Smooth muscle cell (in vitro differentiated cells): ENCODE data around the gene FAM193A. TPM values are rescaled to one million over a fixed set of nuclear protein-coding genes. Genes with fewer than 3 reads are reported as not detected.

ENCODE experiments used
- DNase-seq: peaks from one replicate; lab custom pipeline; 2025; ENCODE audit not compliant: unreplicated experiment; lab: John Stamatoyannopoulos, UW
- H2AFZ ChIP-seq: fragments of 200-600 bp; sonication (generic); 2 replicates; pipeline ENCODE4 v1.6.0; 2016; ENCODE audit warnings: antibody characterized with exemption, low read depth, mild to moderate bottlenecking
- H3F3A ChIP-seq: fragments of 200-600 bp; sonication (generic); 2 replicates; pipeline ENCODE4 v1.6.0; 2017; ENCODE audit warnings: antibody characterized with exemption, low read depth
- H3K27ac ChIP-seq: fragments of 200-600 bp; sonication (generic); 2 replicates; pipeline ENCODE4 v1.5.1; 2016; ENCODE audit warnings: low read depth, mild to moderate bottlenecking
- H3K27me3 ChIP-seq: fragments of 200-600 bp; sonication (generic); 2 replicates; pipeline ENCODE4 v1.6.1; 2016; ENCODE audit warnings: low read depth, mild to moderate bottlenecking
- H3K36me3 ChIP-seq: fragments of 200-600 bp; sonication (generic); 2 replicates; pipeline ENCODE4 v1.5.1; 2016; ENCODE audit warnings: low read depth
- H3K4me1 ChIP-seq: fragments of 200-600 bp; sonication (generic); 2 replicates; pipeline ENCODE4 v1.5.1; 2016; ENCODE audit warnings: low read depth
- H3K4me2 ChIP-seq: fragments of 200-600 bp; sonication (generic); 2 replicates; pipeline ENCODE4 v1.6.0; 2016; ENCODE audit warnings: mild to moderate bottlenecking
- H3K4me3 ChIP-seq: fragments of 200-600 bp; sonication (generic); 2 replicates; pipeline ENCODE4 v1.5.1; 2016; ENCODE audit warnings: mild to moderate bottlenecking
- H3K79me2 ChIP-seq: fragments of 200-600 bp; sonication (generic); 2 replicates; pipeline ENCODE4 v1.6.0; 2016; ENCODE audit warnings: low read depth, mild to moderate bottlenecking
- H3K9ac ChIP-seq: fragments of 200-600 bp; sonication (generic); 2 replicates; pipeline ENCODE4 v1.6.0; 2016; ENCODE audit warnings: low read depth
- H3K9me3 ChIP-seq: fragments of 200-600 bp; sonication (generic); replicated peaks from 2 replicates; pipeline ENCODE4 v1.5.1; 2016; ENCODE audit warnings: low read depth
- H4K20me1 ChIP-seq: fragments of 200-600 bp; sonication (generic); 2 replicates; pipeline ENCODE4 v1.6.0; 2016; ENCODE audit warnings: low read depth
- WGBS: methylation state at CpG from one replicate; pipeline ENCODE4 v1.1.7; 2016; ENCODE audit warnings: low lambda C conversion rate; 5-methylcytosine and 5-hydroxymethylcytosine counted together
- polyA plus RNA-seq: library from polyadenylated mRNA; unstranded; fragments of >200 nt; fragmentation: Nextera tagmentation; extraction: Ambion mirVana; gene quantifications from 2 replicates; pipeline ENCODE4 v1.2.1, GENCODE V29; 2016
- total RNA-seq: library from RNA; depleted of rRNA; stranded (reverse); fragments of >200 nt; gene quantifications from 2 replicates; pipeline ENCODE4 v1.2.3, GENCODE V29; 2014
- TF ChIP-seq, protein P1 (sequence below): fragments of 200-600 bp; sonication (generic); IDR thresholded peaks from 2 replicates; pipeline ENCODE4 v1.5.1; 2017; ENCODE audit warnings: borderline replicate concordance, mild to moderate bottlenecking, antibody characterized with exemption; ENCODE audit not compliant: insufficient read depth, poor library complexity, severe bottlenecking

The FAM193A gene
- total and polyA plus RNA-seq, 2 experiments from 2014 or later = 8.3 to 12.2 TPM

DNA sequence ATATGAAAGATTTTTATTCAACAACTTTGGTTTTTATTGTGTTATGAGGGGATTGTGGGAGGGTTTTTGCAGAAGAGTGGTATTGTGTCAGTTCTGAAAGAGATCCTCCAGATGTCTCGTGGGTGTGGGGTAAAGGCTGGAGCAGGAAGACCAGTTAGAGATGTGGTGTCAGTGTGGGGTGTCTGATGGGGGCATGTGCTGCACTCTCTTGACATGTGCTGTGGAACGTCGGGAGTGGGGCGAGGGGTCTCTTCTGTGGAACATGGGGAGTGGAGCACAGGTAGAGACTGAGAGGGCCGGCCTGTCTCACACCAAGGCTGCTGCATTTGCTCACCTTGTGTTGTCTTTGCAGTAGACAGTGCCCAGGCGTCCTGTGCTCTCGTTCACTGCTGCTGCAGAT lies 37.6 kb downstream of the FAM193A start:
- no peaks in the 10 kb centered on the region for H3F3A ChIP-seq
- peaks cover 100% of the 10 kb centered on the region for H4K20me1 ChIP-seq
- no peak overlapping the region for H3K9ac ChIP-seq
- H3K4me3 ChIP-seq = no peak overlapping the region
- DNase-seq = no peak
- TF ChIP-seq, protein P1, sequence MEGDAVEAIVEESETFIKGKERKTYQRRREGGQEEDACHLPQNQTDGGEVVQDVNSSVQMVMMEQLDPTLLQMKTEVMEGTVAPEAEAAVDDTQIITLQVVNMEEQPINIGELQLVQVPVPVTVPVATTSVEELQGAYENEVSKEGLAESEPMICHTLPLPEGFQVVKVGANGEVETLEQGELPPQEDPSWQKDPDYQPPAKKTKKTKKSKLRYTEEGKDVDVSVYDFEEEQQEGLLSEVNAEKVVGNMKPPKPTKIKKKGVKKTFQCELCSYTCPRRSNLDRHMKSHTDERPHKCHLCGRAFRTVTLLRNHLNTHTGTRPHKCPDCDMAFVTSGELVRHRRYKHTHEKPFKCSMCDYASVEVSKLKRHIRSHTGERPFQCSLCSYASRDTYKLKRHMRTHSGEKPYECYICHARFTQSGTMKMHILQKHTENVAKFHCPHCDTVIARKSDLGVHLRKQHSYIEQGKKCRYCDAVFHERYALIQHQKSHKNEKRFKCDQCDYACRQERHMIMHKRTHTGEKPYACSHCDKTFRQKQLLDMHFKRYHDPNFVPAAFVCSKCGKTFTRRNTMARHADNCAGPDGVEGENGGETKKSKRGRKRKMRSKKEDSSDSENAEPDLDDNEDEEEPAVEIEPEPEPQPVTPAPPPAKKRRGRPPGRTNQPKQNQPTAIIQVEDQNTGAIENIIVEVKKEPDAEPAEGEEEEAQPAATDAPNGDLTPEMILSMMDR = no peak
- no peak overlapping the region for H3K4me2 ChIP-seq
- peaks cover 100% of the 10 kb centered on the region for H3K79me2 ChIP-seq
- H2AFZ ChIP-seq = no peak overlapping the region
- H3K27ac ChIP-seq = no peak overlapping the region
- H3K9me3 ChIP-seq = no peaks in the 10 kb centered on the region
- no peaks in the 10 kb centered on the region for H3K36me3 ChIP-seq
- H3K27me3 ChIP-seq = no peaks in the 10 kb centered on the region
- H3K4me1 ChIP-seq = no peaks in the 10 kb centered on the region
- WGBS = 92% methylated on average over 7 of the region's 7 CpGs

DNA sequence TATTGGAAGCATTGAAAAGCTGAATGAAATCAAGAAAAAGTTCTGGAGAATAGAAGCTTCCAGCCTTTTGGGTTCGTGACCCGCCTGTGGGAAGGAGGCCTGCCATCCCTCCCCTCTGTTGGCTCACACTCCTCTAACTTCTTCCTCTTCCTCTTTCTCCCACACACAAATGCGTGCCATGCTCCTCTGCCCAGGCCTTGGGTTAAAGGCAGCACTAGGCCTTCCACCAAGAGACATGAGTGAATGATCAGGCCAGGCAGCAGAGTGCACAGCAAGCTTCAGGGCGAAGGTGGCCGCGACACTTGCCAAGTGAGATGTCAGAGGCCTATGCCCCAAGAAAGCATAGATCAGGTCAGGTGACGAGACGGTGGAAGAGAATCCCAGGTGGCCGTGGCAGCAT lies 38.4 kb downstream of the FAM193A start:
- peaks cover 100% of the 10 kb centered on the region for H3K79me2 ChIP-seq
- H3K4me1 ChIP-seq = no peaks in the 10 kb centered on the region
- DNase-seq = no peak
- H3K4me3 ChIP-seq = no peak overlapping the region
- H3K4me2 ChIP-seq = no peak overlapping the region
- H3K27ac ChIP-seq = no peak overlapping the region
- H3K36me3 ChIP-seq = no peaks in the 10 kb centered on the region
- TF ChIP-seq, protein P1 = no peak
- H3F3A ChIP-seq = no peaks in the 10 kb centered on the region
- H3K9ac ChIP-seq = no peak overlapping the region
- peaks cover 100% of the 10 kb centered on the region for H4K20me1 ChIP-seq
- no peaks in the 10 kb centered on the region for H3K9me3 ChIP-seq
- no peak overlapping the region for H2AFZ ChIP-seq
- H3K27me3 ChIP-seq = no peaks in the 10 kb centered on the region
- WGBS = 99% methylated on average over 9 of the region's 9 CpGs

DNA sequence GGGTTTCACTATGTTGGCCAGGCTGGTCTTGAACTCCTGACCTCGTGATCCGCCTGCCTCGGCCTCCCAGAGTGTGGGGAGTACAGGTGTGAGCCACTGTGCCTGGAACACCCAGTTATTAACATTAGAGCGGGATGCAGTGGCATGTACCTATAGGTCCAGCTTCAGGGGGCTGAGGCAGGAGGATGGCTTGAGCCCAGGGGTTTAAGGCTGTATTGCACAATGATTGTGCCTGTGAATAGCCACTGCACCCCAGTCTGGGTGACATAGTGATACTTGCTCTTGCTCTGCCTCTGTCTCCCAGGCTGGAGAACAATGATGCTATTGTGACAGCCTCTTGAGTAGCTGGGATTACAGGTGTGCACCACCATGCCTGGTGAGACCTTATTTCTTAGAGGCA lies 39.8 kb downstream of the FAM193A start:
- Histone ChIP-seq H3K9ac (no peak overlapping the region), H3K4me1 (no peaks in the 10 kb centered on the region), H3K9me3 (no peaks in the 10 kb centered on the region), H3F3A (no peaks in the 10 kb centered on the region), H3K4me2 (no peak overlapping the region), H3K4me3 (no peak overlapping the region), H3K36me3 (no peaks in the 10 kb centered on the region), H4K20me1 (peaks cover 99% of the 10 kb centered on the region), H3K79me2 (peaks cover 99% of the 10 kb centered on the region), H2AFZ (no peak overlapping the region), H3K27me3 (no peaks in the 10 kb centered on the region), H3K27ac (no peak overlapping the region)
- TF ChIP-seq, protein P1 = no peak
- DNase-seq = no peak
- WGBS = 91% methylated on average over 4 of the region's 4 CpGs

DNA sequence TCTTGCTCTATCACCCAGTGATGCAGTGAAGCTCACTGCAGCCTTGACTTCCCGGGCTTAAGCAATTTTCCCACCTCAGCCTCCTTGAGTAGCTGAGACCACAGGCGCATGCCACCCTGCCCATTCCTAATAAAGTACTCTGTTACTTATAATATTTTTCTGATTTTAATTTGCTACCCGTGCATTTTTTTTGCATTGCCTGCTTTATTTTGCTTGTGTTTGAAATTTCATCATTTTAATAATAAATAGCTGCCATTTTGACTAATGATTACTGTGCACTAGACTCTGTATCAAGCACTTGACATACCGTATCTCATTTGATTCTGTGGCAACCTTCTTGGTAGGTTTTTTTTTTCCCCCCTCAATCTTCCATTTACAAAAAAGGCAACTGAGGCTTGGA lies 41.7 kb downstream of the FAM193A start:
- Histone ChIP-seq H3K4me2 (no peak overlapping the region), H3K9ac (no peak overlapping the region), H3K4me3 (no peak overlapping the region), H4K20me1 (peaks cover 99% of the 10 kb centered on the region), H3K79me2 (peaks cover 99% of the 10 kb centered on the region), H2AFZ (no peak overlapping the region), H3K27me3 (no peaks in the 10 kb centered on the region), H3F3A (peaks cover 2% of the 10 kb centered on the region), H3K27ac (no peak overlapping the region), H3K4me1 (peaks cover 2% of the 10 kb centered on the region), H3K36me3 (no peaks in the 10 kb centered on the region), H3K9me3 (no peaks in the 10 kb centered on the region)
- no peak for DNase-seq
- TF ChIP-seq, protein P1 = no peak
- WGBS = 93% methylated on average over 4 of the region's 4 CpGs
